Effector CD4-positive, alpha-beta T cell (primary cell): ENCODE measurements around the gene GTF2IRD1.
"Not testable (repeated sequence)": the region's sequence is repeated elsewhere in the genome, so short reads cannot be mapped to it uniquely, and the experiment has no call there.

ENCODE experiments used
- DNase-seq: peaks from one replicate; pipeline ENCODE4 v3.0.0-alpha.2; 2020

Gene GTF2IRD1

GRCh38 chr7:74470504-74470903 lies 16.8 kb downstream of the GTF2IRD1 start:
- no peak for DNase-seq

- DNase-seq = no peak
These were observed 19.4 kb downstream of the GTF2IRD1 start for GRCh38 chr7:74473116-74473515.

GRCh38 chr7:74474271-74474865 lies 20.7 kb downstream of the GTF2IRD1 start:
- no peak for DNase-seq

GRCh38 chr7:74475243-74475986 lies 21.7 kb downstream of the GTF2IRD1 start:
- no peak for DNase-seq

- DNase-seq = no peak
These were observed 22.3 kb downstream of the GTF2IRD1 start for GRCh38 chr7:74475987-74476350.

- no peak for DNase-seq
These were observed 22.9 kb downstream of the GTF2IRD1 start for GRCh38 chr7:74476626-74477025.

GRCh38 chr7:74478671-74479065 lies 25.0 kb downstream of the GTF2IRD1 start:
- DNase-seq = no peak

- no peak for DNase-seq
These were observed 25.5 kb downstream of the GTF2IRD1 start for GRCh38 chr7:74479066-74479781.

- no peak for DNase-seq
These were observed 26.5 kb downstream of the GTF2IRD1 start for GRCh38 chr7:74479961-74480829.

- DNase-seq = no peak
These were observed 27.2 kb downstream of the GTF2IRD1 start for GRCh38 chr7:74480861-74481417.

GRCh38 chr7:74481458-74482196 lies 27.9 kb downstream of the GTF2IRD1 start:
- DNase-seq = no peak

GRCh38 chr7:74482197-74482467 lies 28.4 kb downstream of the GTF2IRD1 start:
- no peak for DNase-seq

GRCh38 chr7:74482629-74483401 lies 29.1 kb downstream of the GTF2IRD1 start:
- no peak for DNase-seq

- no peak for DNase-seq
These were observed 30.0 kb downstream of the GTF2IRD1 start for GRCh38 chr7:74483402-74484336.

- DNase-seq = no peak
These were observed 31.9 kb downstream of the GTF2IRD1 start for GRCh38 chr7:74485611-74486010.

GRCh38 chr7:74488518-74489030 lies 34.9 kb downstream of the GTF2IRD1 start:
- DNase-seq = not testable (repeated sequence)

- DNase-seq = no peak
These were observed 36.6 kb downstream of the GTF2IRD1 start for GRCh38 chr7:74489997-74490945.

- DNase-seq = not testable (repeated sequence)
These were observed 37.8 kb downstream of the GTF2IRD1 start for GRCh38 chr7:74491490-74491889.

- DNase-seq = no peak
These were observed 39.6 kb downstream of the GTF2IRD1 start for GRCh38 chr7:74493295-74493694.
